DMS 273 (cell line): Measurements from ENCODE around the gene NAA40.

Source experiments
- DNase-seq: peaks from one replicate; lab custom pipeline; 2025; ENCODE audit not compliant: unreplicated experiment; lab: John Stamatoyannopoulos, UW

The NAA40 gene

GRCh38 chr11:63912678-63913077 is 26.1 kb upstream of the NAA40 start:
- no peak for DNase-seq

- no peak for DNase-seq
These were observed 24.7 kb upstream of the NAA40 start for GRCh38 chr11:63913866-63914830.

- DNase-seq, result peak; percentile 70
These were observed 23.7 kb upstream of the NAA40 start for GRCh38 chr11:63914896-63915691.

- DNase-seq, result peak; percentile 84
These were observed 22.6 kb upstream of the NAA40 start for GRCh38 chr11:63915961-63916836.

- DNase-seq, result peak; percentile 94
These were observed 21.7 kb upstream of the NAA40 start, which contains the start of gene RCOR2 for GRCh38 chr11:63916837-63917691. TSS of gene RCOR2 (minus strand) at chr11:63917164. CDS start at chr11:63916456, 708 bp downstream.

- DNase-seq, result peak; percentile 96
These were observed 20.9 kb upstream of the NAA40 start for GRCh38 chr11:63917692-63918506.

GRCh38 chr11:63918507-63919191 is 20.2 kb upstream of the NAA40 start:
- DNase-seq, result peak; percentile 88

GRCh38 chr11:63919267-63920125 is 19.3 kb upstream of the NAA40 start:
- peak; percentile 95 for DNase-seq

- no peak for DNase-seq
These were observed 18.5 kb upstream of the NAA40 start for GRCh38 chr11:63920126-63920938.

GRCh38 chr11:63920939-63921417 is 17.8 kb upstream of the NAA40 start:
- DNase-seq, result no peak

- DNase-seq, result peak; percentile 49
These were observed 16.1 kb upstream of the NAA40 start for GRCh38 chr11:63922673-63923192.

GRCh38 chr11:63923319-63923718 is 15.5 kb upstream of the NAA40 start:
- no peak for DNase-seq

- DNase-seq, result no peak
These were observed 9.2 kb upstream of the NAA40 start for GRCh38 chr11:63929616-63930015.

- DNase-seq, result no peak
These were observed 7.8 kb upstream of the NAA40 start for GRCh38 chr11:63931045-63931444.

- no peak for DNase-seq
These were observed 6.9 kb upstream of the NAA40 start for GRCh38 chr11:63931876-63932275.

GRCh38 chr11:63933459-63933858 is 5.3 kb upstream of the NAA40 start:
- DNase-seq, result no peak
